Nephron (organoid): ENCODE data around the gene EPHA5.
"Not testable (repeated sequence)": the region's sequence is repeated elsewhere in the genome, so short reads cannot be mapped to it uniquely, and the experiment has no call there.

Experiments
- H3K27ac Mint-ChIP-seq, 3 experiments: 2 replicates each; pipeline ENCODE4 v1.8.0; 2020; ENCODE audit warnings: mixed read lengths in 3 of 3, mild to moderate bottlenecking in 2 of 3, moderate library complexity in 1 of 3
- H3K27me3 Mint-ChIP-seq: 2 replicates; pipeline ENCODE4 v1.8.0; 2021; ENCODE audit warnings: low read depth, mild to moderate bottlenecking, moderate library complexity, mixed read lengths
- H3K36me3 Mint-ChIP-seq: 2 replicates; pipeline ENCODE4 v1.8.0; 2020; ENCODE audit warnings: low read depth, mixed read lengths
- H3K4me1 Mint-ChIP-seq: 2 replicates; pipeline ENCODE4 v1.8.0; 2020; ENCODE audit warnings: mixed read lengths
- H3K4me3 Mint-ChIP-seq, 3 experiments: 2 replicates each; pipeline ENCODE4 v1.8.0; 2020; ENCODE audit warnings: mild to moderate bottlenecking in 3 of 3, mixed read lengths in 3 of 3, moderate library complexity in 2 of 3
- H3K9me3 Mint-ChIP-seq: 2 replicates; pipeline ENCODE4 v1.8.0; 2020; ENCODE audit warnings: mixed read lengths
- CTCF ChIP-seq, 3 experiments: fragments of 200-600 bp; sonication (generic); IDR thresholded peaks; one replicate each; pipeline ENCODE4 v1.5.0; 2021; ENCODE audit warnings: antibody characterized with exemption in 3 of 3; ENCODE audit not compliant: unreplicated experiment in 3 of 3

EPHA5 gene

GRCh38 chr4:65340382-65341109, 329.7 kb downstream of the EPHA5 start:
- Mint-ChIP-seq H3K36me3 (no peaks in the 10 kb centered on the region), H3K9me3 (no peaks in the 10 kb centered on the region), H3K27me3 (peaks cover 3% of the 10 kb centered on the region), H3K4me1 (no peaks in the 10 kb centered on the region), H3K4me3 (no peak overlapping the region), H3K27ac (no peak overlapping the region)
- no peak for TF ChIP-seq CTCF (IDR thresholded peaks at IDR 0.05; ENCODE audit: unreplicated experiment in 3 of 3)

- H3K4me1 Mint-ChIP-seq = no peaks in the 10 kb centered on the region
Observed at GRCh38 chr4:65337371-65337770, 332.9 kb downstream of the EPHA5 start.

GRCh38 chr4:65336465-65336864, 333.8 kb downstream of the EPHA5 start:
- no peak for TF ChIP-seq CTCF (IDR thresholded peaks at IDR 0.05; ENCODE audit: unreplicated experiment in 3 of 3)
- Mint-ChIP-seq H3K4me3 (no peak overlapping the region), H3K27me3 (no peaks in the 10 kb centered on the region), H3K36me3 (no peaks in the 10 kb centered on the region), H3K9me3 (no peaks in the 10 kb centered on the region), H3K4me1 (no peaks in the 10 kb centered on the region), H3K27ac (no peak overlapping the region)

More at GRCh38 chr4:65337371-65337770, 332.9 kb downstream of the EPHA5 start:
- no peak for TF ChIP-seq CTCF (IDR thresholded peaks at IDR 0.05; ENCODE audit: unreplicated experiment in 3 of 3)
- Mint-ChIP-seq H3K36me3 (no peaks in the 10 kb centered on the region), H3K9me3 (no peaks in the 10 kb centered on the region), H3K27ac (no peak overlapping the region), H3K4me3 (no peak overlapping the region), H3K27me3 (no peaks in the 10 kb centered on the region)

- no peaks in the 10 kb centered on the region for H3K4me1 Mint-ChIP-seq
- no peaks in the 10 kb centered on the region for H3K36me3 Mint-ChIP-seq
- H3K27ac Mint-ChIP-seq = no peak overlapping the region
- no peak overlapping the region for H3K4me3 Mint-ChIP-seq
- no peaks in the 10 kb centered on the region for H3K9me3 Mint-ChIP-seq
- no peaks in the 10 kb centered on the region for H3K27me3 Mint-ChIP-seq
- TF ChIP-seq CTCF (IDR thresholded peaks at IDR 0.05; ENCODE audit: unreplicated experiment in 3 of 3) = no peak
Observed at GRCh38 chr4:65316534-65316933, 353.8 kb downstream of the EPHA5 start.

- Mint-ChIP-seq H3K4me3 (no peak overlapping the region), H3K4me1 (no peaks in the 10 kb centered on the region), H3K27me3 (no peaks in the 10 kb centered on the region), H3K9me3 (no peaks in the 10 kb centered on the region), H3K27ac (no peak overlapping the region), H3K36me3 (no peaks in the 10 kb centered on the region)
- TF ChIP-seq CTCF (IDR thresholded peaks at IDR 0.05; ENCODE audit: unreplicated experiment in 3 of 3) = no peak
Observed at GRCh38 chr4:65311120-65311519, 359.2 kb downstream of the EPHA5 start.

- H3K27ac Mint-ChIP-seq = no peak overlapping the region
- H3K36me3 Mint-ChIP-seq = no peaks in the 10 kb centered on the region
- H3K4me3 Mint-ChIP-seq = no peak overlapping the region
- H3K4me1 Mint-ChIP-seq = no peaks in the 10 kb centered on the region
- no peaks in the 10 kb centered on the region for H3K9me3 Mint-ChIP-seq
- TF ChIP-seq CTCF (IDR thresholded peaks at IDR 0.05; ENCODE audit: unreplicated experiment in 3 of 3) = no peak
- no peaks in the 10 kb centered on the region for H3K27me3 Mint-ChIP-seq
Observed at GRCh38 chr4:65310586-65310985, 359.7 kb downstream of the EPHA5 start.

- not testable (repeated sequence) for H3K27me3 Mint-ChIP-seq, H3K36me3 Mint-ChIP-seq, H3K4me1 Mint-ChIP-seq, H3K9me3 Mint-ChIP-seq, H3K27ac Mint-ChIP-seq, H3K4me3 Mint-ChIP-seq
Observed at GRCh38 chr4:65308626-65309025, 361.7 kb downstream of the EPHA5 start.
